B cell (primary cell): Measurements from ENCODE around the gene PRKACB.

Source experiments
- CTCF ChIP-seq: fragments of 200-600 bp; IDR thresholded peaks from one replicate; pipeline ENCODE4 v1.8.0; 2022; ENCODE audit warnings: antibody characterized with exemption, mild to moderate bottlenecking
- EZH2 ChIP-seq: IDR thresholded peaks from 2 replicates; pipeline ENCODE4 v1.6.1; 2012; ENCODE audit warnings: borderline replicate concordance, low read depth, mild to moderate bottlenecking, moderate library complexity, low read length; ENCODE audit not compliant: insufficient read depth, poor library complexity, severe bottlenecking

- no peak for TF ChIP-seq CTCF
- no peak for TF ChIP-seq EZH2
These were observed 30.0 kb downstream of the PRKACB start for GRCh38 chr1:84174051-84174556.
